ENCODE data around the gene PDE1A.

PDE1A gene

DNA sequence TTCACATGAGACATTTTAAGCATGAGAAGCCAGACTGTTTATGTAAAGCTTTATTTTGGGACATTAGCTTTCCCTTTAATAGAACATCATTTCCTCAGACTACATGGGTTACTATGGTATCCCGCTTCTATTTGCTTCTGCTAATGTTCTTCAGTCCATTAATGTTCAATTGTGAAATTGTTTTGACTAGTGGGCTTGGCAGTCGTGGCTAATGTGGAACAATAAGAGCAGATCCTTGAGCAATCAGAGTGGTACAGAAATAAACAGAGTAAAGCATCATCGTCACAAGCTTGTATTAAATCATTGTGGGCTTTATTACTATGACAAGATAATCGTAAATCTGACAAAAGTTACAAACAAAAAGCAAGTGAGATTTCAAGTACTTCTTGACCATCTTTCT lies 60.2 kb downstream of the PDE1A start:
- Histone ChIP-seq H3K4me3 (ENCODE audit: low read length, poor library complexity, severe bottlenecking) (no peak overlapping the region), H3K27me3 (ENCODE audit: insufficient read depth, low read length, poor library complexity, severe bottlenecking) (no peaks in the 10 kb centered on the region), H3K4me2 (ENCODE audit: low read depth, low read length, poor library complexity, severe bottlenecking) (no peak overlapping the region), H3F3A (ENCODE audit: low read depth) (no peaks in the 10 kb centered on the region), H3K79me2 (ENCODE audit: insufficient read depth, low read length) (no peaks in the 10 kb centered on the region), H3K9me3 (ENCODE audit: insufficient read depth, low read depth, low read length) (no peaks in the 10 kb centered on the region), H4K20me1 (ENCODE audit: insufficient read depth, low read length, poor library complexity, severe bottlenecking) (no peaks in the 10 kb centered on the region), H3K9ac (ENCODE audit: low read depth, low read length, poor library complexity, severe bottlenecking) (no peak overlapping the region), H3K9me2 (replicated peaks; ENCODE audit: low read depth, low read length) (no peaks in the 10 kb centered on the region), H3K4me1 (ENCODE audit: insufficient read depth, low read length, poor library complexity, severe bottlenecking) (no peaks in the 10 kb centered on the region), H2AFZ (ENCODE audit: low read length) (no peak overlapping the region), H3K36me3 (ENCODE audit: insufficient read depth, low read length) (no peaks in the 10 kb centered on the region)
- TF ChIP-seq EZH2phosphoT487 (IDR thresholded peaks at IDR 0.05; ENCODE audit: borderline replicate concordance) = no peak
- TF ChIP-seq, protein P1, sequence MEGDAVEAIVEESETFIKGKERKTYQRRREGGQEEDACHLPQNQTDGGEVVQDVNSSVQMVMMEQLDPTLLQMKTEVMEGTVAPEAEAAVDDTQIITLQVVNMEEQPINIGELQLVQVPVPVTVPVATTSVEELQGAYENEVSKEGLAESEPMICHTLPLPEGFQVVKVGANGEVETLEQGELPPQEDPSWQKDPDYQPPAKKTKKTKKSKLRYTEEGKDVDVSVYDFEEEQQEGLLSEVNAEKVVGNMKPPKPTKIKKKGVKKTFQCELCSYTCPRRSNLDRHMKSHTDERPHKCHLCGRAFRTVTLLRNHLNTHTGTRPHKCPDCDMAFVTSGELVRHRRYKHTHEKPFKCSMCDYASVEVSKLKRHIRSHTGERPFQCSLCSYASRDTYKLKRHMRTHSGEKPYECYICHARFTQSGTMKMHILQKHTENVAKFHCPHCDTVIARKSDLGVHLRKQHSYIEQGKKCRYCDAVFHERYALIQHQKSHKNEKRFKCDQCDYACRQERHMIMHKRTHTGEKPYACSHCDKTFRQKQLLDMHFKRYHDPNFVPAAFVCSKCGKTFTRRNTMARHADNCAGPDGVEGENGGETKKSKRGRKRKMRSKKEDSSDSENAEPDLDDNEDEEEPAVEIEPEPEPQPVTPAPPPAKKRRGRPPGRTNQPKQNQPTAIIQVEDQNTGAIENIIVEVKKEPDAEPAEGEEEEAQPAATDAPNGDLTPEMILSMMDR (conservative IDR thresholded peaks at IDR 0.05; ENCODE audit: low read length) = no peak

- H3K9ac ChIP-seq (ENCODE audit: low read depth, low read length, poor library complexity, severe bottlenecking) = no peak overlapping the region
- no peaks in the 10 kb centered on the region for H4K20me1 ChIP-seq (ENCODE audit: insufficient read depth, low read length, poor library complexity, severe bottlenecking)
- H3K9me3 ChIP-seq (ENCODE audit: insufficient read depth, low read depth, low read length) = no peaks in the 10 kb centered on the region
- no peaks in the 10 kb centered on the region for H3F3A ChIP-seq (ENCODE audit: low read depth)
- no peaks in the 10 kb centered on the region for H3K4me1 ChIP-seq (ENCODE audit: insufficient read depth, low read length, poor library complexity, severe bottlenecking)
- no peaks in the 10 kb centered on the region for H3K27me3 ChIP-seq (ENCODE audit: insufficient read depth, low read length, poor library complexity, severe bottlenecking)
- TF ChIP-seq EZH2phosphoT487 (IDR thresholded peaks at IDR 0.05; ENCODE audit: borderline replicate concordance) = no peak
- TF ChIP-seq, protein P1 (conservative IDR thresholded peaks at IDR 0.05; ENCODE audit: low read length) = no peak
- H3K9me2 ChIP-seq (replicated peaks; ENCODE audit: low read depth, low read length) = no peaks in the 10 kb centered on the region
- no peaks in the 10 kb centered on the region for H3K79me2 ChIP-seq (ENCODE audit: insufficient read depth, low read length)
- no peak overlapping the region for H3K4me3 ChIP-seq (ENCODE audit: low read length, poor library complexity, severe bottlenecking)
- H2AFZ ChIP-seq (ENCODE audit: low read length) = no peak overlapping the region
- no peaks in the 10 kb centered on the region for H3K36me3 ChIP-seq (ENCODE audit: insufficient read depth, low read length)
- H3K4me2 ChIP-seq (ENCODE audit: low read depth, low read length, poor library complexity, severe bottlenecking) = no peak overlapping the region
Observed at GRCh38 chr2:182365855-182366254, 61.0 kb downstream of the PDE1A start.

DNA sequence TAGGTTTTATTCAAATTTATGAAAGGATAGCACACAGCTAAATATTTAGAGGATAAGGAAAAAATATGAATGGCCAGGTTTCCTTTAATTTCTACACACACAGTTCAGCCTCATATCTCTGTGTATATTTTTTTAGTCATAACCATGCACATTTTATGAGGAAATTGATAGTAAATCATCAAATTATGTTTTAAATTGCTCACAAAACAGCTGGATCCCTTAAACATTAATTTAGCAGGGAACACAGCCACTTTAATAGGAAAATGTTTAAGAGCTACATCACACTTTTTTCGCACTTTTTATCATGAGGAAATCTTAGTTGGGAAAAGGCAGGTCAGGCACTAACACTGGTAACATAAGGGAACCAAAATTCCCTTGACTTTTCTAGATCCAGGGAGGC lies 65.4 kb downstream of the PDE1A start:
- Histone ChIP-seq H3K27me3 (ENCODE audit: insufficient read depth, low read length, poor library complexity, severe bottlenecking) (no peaks in the 10 kb centered on the region), H3K4me3 (ENCODE audit: low read length, poor library complexity, severe bottlenecking) (no peak overlapping the region), H3K9me2 (replicated peaks; ENCODE audit: low read depth, low read length) (no peaks in the 10 kb centered on the region), H2AFZ (ENCODE audit: low read length) (no peak overlapping the region), H3F3A (ENCODE audit: low read depth) (no peaks in the 10 kb centered on the region), H3K4me1 (ENCODE audit: insufficient read depth, low read length, poor library complexity, severe bottlenecking) (no peaks in the 10 kb centered on the region), H3K9me3 (ENCODE audit: insufficient read depth, low read depth, low read length) (no peaks in the 10 kb centered on the region), H3K4me2 (ENCODE audit: low read depth, low read length, poor library complexity, severe bottlenecking) (no peak overlapping the region), H3K36me3 (ENCODE audit: insufficient read depth, low read length) (no peaks in the 10 kb centered on the region), H3K9ac (ENCODE audit: low read depth, low read length, poor library complexity, severe bottlenecking) (no peak overlapping the region), H3K79me2 (ENCODE audit: insufficient read depth, low read length) (no peaks in the 10 kb centered on the region), H4K20me1 (ENCODE audit: insufficient read depth, low read length, poor library complexity, severe bottlenecking) (no peaks in the 10 kb centered on the region)
- TF ChIP-seq, protein P1 (conservative IDR thresholded peaks at IDR 0.05; ENCODE audit: low read length) = no peak
- TF ChIP-seq EZH2phosphoT487 (IDR thresholded peaks at IDR 0.05; ENCODE audit: borderline replicate concordance) = no peak

Measured in Loucy (cell line).